Measurements from ENCODE around the gene RFTN1. TPM values are rescaled to one million over a fixed set of nuclear protein-coding genes. Genes with fewer than 3 reads are reported as not detected.

RFTN1 gene
- total RNA-seq, 1 experiment from 2014 or later: 2.2 TPM

- no peaks in the 10 kb centered on the region for H3K9me3 ChIP-seq (ENCODE audit: control insufficient read depth, low read depth, low read length)
- no peak overlapping the region for H2BK5ac ChIP-seq (ENCODE audit: insufficient read length, low read length)
- H2AK5ac ChIP-seq (ENCODE audit: insufficient read length, low read length): no peak overlapping the region
- H3K27ac ChIP-seq (ENCODE audit: insufficient read length, low read depth, low read length): no peak overlapping the region
- H3K27me3 ChIP-seq (ENCODE audit: insufficient read depth, low read length): no peaks in the 10 kb centered on the region
- TF ChIP-seq CTCF (conservative IDR thresholded peaks at IDR 0.05): no peak
- Mint-ChIP-seq H3K4me3 (no peak overlapping the region), H3K27ac (no peak overlapping the region), H3K27me3 (ENCODE audit: low read depth) (peaks cover 2% of the 10 kb centered on the region), H3K9me3 (no peaks in the 10 kb centered on the region), H3K4me1 (peaks cover 6 to 9% of the 10 kb centered on the region in 2 experiments), H3K36me3 (ENCODE audit: insufficient read depth in 1 of 3, low read depth in 3 of 3) (no peaks in the 10 kb centered on the region)
- no peak overlapping the region for H4K91ac ChIP-seq (ENCODE audit: insufficient read length, low read depth, low read length)
- H2BK20ac ChIP-seq (ENCODE audit: low read depth, low read length, poor library complexity, severe bottlenecking): no peak overlapping the region
- H4K8ac ChIP-seq (replicated peaks; ENCODE audit: insufficient read length, low read depth, low read length): no peak overlapping the region
- no peak for DNase-seq
- no peak overlapping the region for H2BK15ac ChIP-seq (ENCODE audit: low read depth, low read length)
- H2BK12ac ChIP-seq (ENCODE audit: insufficient read length, low read depth, low read length): no peak overlapping the region
- H3K4me1 ChIP-seq (ENCODE audit: insufficient read depth, low read length): no peaks in the 10 kb centered on the region
- no peak overlapping the region for H4K5ac ChIP-seq (ENCODE audit: insufficient read length, low read depth, low read length)
- no peak overlapping the region for H2BK120ac ChIP-seq (ENCODE audit: low read depth, low read length, poor library complexity, severe bottlenecking)
- H3K56ac ChIP-seq (ENCODE audit: insufficient read length, low read depth, low read length): no peak overlapping the region
- H4K20me1 ChIP-seq (ENCODE audit: control insufficient read depth, insufficient read depth, insufficient read length): no peaks in the 10 kb centered on the region
- no peak overlapping the region for H3K4me2 ChIP-seq (ENCODE audit: insufficient read depth, insufficient read length, low read length)
- WGBS (ENCODE audit: extremely low coverage, insufficient read length, low lambda C conversion rate): no CpG with 5 or more reads among the region's 5 CpGs
- H3K79me1 ChIP-seq (ENCODE audit: insufficient read depth, low read depth, low read length, poor library complexity, severe bottlenecking): no peaks in the 10 kb centered on the region
- H3K4ac ChIP-seq (ENCODE audit: low read depth, low read length): no peak overlapping the region
- H3K14ac ChIP-seq (ENCODE audit: insufficient read depth, low read length): no peak overlapping the region
- no peaks in the 10 kb centered on the region for H3K79me2 ChIP-seq (ENCODE audit: insufficient read depth, low read length)
- no peak overlapping the region for H3K18ac ChIP-seq (ENCODE audit: insufficient read length, low read depth, low read length)
- H3K23me2 ChIP-seq (ENCODE audit: insufficient read length, low read depth, low read length, poor library complexity, severe bottlenecking): no peaks in the 10 kb centered on the region
- no peak overlapping the region for H3T11ph ChIP-seq (ENCODE audit: low read length)
- H3K9ac ChIP-seq (ENCODE audit: extremely low read depth, insufficient read length, low read length): no peak overlapping the region
- no peak overlapping the region for H3K23ac ChIP-seq (ENCODE audit: insufficient read length, low read depth, low read length)
- H2AFZ ChIP-seq (ENCODE audit: low read length): no peak overlapping the region
Observed at GRCh38 chr3:16423947-16424673, 89.4 kb downstream of the RFTN1 start.
